Putamen (tissue), 1 donor: ENCODE data around the gene SLC37A1.

ENCODE experiments used
- DNase-seq: peaks from one replicate; pipeline ENCODE4 v3.0.0-alpha.2; 2016; ENCODE audit warnings: low spot score

The SLC37A1 gene

DNA sequence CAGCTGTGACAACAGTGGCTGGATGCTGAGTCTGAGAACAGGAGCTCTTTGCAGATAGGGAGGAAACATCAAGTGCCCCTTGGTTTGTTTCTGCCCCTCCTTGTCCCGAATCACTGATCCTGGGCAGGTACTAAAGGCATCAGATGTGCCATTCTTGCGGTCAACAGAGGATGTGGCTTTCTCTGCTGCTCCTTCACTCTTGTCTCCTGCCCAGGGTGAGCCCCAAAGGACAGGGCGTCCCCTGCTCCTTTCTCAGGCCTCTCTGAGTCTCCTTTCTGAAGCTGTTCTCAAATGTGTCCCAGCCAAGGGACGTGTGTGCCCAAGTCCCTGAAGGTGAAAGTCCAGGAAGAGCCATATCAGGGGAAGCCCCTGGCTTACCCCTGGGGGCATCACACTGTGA, 31.7 kb downstream of the SLC37A1 start:
- DNase-seq = no peak

GRCh38 chr21:42545745-42546144, 32.1 kb downstream of the SLC37A1 start:
- DNase-seq = no peak

- DNase-seq = no peak
Observed at GRCh38 chr21:42546433-42546832, 32.8 kb downstream of the SLC37A1 start.

DNA sequence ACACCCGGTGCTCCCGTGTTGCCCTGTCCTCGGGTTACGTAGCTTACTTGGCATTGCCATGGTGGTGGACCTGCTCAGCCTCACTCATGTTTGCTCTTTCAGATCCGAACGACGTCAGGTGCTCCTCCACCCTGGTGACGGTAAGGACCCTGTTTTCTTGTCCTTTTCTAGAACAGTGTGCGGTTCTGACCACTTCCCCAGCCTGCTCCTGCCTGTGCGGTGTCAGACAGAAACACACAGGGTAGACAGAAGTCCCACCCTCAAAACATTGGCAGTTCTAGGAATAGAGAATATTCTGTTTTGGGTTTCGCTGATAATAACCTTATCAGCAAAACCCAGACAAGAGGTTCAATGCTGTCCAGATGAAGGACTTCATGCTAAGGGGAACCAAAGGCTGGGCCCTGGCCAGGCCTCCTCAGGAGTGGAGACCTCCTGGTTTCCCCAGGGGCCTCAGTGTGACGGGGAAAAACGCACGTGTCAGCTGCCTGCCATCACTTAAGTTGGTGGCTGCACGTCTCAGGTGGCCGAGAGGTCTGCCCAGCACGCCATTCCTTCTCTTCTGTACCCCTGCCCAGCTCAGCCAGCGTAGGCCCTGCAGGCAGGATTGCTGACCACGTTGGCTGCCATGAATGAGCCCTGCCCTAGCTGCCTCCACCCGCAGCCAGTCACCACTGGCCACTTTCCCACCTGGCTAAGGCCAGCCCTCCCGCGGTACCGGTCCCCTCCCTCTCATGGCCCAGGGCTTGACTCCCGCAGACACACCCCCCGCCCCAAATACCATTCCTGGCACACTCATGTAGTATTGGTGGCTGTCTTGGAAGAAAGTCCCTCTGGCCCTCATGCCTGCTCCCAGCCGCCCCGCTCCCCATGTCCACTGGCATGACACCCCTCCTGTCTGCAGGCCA, 33.6 kb downstream of the SLC37A1 start:
- DNase-seq = no peak

DNA sequence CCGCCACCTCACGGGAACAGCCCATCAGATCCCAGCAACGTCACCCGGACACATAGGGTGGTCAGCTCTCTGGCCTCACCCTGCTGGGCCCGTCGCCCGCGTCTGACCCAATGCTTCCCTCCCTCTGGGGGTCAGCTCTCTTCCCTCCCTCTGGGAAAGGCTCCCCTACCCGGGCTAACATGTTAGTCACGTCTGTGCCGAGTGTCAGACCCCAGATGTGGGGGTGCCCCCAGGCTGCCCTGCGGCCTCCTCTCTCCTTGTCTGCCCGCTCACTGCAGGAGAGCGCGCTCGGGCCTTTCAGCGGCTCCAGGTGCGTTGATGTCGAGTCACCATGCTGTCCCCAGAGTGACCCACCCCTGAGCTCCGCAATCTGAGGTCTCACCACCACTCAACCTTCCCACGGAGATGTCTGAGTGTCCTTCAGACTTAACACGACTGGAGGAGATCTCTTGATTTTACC, 34.3 kb downstream of the SLC37A1 start:
- DNase-seq = no peak

GRCh38 chr21:42548687-42549406, 35.2 kb downstream of the SLC37A1 start:
- no peak for DNase-seq

DNA sequence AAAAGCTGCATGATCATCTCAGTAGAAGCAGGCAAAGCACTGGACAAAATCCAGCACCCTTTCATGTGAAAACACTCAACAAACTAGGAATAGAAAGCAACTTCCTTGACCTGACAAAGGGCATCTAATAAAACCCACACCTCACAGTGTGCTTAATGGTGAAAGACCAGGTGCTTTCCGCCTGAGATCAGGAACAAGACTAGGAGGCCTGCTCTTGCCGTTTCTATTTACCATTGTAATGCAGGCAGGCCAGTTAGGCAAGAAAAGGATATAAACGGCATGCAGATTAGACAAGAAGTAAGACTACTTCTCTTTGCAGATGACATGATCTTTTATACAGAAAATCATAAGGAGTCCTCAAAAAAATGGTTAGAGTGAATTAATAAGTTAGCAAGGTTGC, 37.2 kb downstream of the SLC37A1 start:
- no peak for DNase-seq

DNA sequence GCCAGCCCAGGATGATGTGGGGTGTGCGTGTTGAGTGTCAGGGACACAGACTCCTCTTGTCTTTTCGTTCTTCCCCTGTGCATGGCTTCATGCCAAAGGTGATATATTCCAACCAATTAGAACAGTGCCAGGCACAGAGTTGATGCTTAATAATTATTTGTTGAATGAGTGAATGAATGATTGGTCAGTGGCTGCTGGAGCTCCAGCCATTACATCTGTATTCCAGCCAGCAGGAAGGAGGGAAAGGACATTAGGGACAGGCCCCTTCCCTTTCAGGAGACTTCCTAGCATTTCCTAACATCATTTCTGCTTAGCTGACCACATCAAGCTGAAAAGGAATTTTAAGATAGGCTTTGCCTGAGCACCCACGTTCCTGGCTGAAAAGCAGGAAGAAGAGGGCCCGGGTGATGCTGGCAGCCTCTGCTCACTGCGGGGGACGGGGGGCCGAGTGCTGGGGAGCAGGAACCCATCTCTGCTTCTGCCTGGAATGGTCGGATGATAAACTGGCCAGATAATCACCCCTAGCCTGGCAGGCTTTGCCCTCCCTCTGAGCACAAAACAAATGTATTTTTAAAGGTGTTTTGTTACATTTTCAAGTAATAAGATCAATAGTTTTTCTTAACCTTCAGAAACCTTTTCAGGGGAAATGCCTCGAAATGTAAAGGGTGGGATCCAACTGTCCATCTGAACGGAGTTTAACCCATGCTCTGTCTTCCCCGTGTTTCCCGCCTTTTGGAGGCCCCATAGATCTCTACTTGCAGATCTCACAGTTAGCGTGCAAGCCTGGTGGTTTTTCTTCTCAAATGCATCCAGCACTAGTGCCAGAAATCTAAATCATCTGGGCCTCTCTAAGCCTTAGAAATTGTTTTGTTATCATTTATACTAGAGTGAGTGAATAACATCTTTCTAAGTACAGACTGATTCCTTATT, 39.0 kb downstream of the SLC37A1 start:
- no peak for DNase-seq

DNA sequence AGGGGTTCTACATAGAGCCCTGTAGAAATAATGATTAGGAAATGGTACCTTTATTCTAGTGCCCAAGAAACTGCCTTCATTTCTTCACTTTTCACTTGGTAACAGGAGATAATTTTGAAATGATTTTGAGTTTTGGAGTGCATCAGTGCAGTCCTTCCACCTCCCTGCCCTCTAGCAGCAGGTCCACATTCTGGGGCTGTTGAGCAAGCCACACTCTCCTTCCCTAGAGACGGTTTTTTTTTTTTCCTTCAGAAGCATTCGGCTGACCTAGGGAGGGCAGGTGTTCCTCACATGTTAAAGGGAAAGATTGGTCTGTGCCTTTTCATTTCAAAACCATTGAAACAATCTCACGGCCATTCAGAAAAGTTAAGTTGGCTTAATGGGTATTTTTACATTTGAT, 39.8 kb downstream of the SLC37A1 start:
- DNase-seq = no peak

DNA sequence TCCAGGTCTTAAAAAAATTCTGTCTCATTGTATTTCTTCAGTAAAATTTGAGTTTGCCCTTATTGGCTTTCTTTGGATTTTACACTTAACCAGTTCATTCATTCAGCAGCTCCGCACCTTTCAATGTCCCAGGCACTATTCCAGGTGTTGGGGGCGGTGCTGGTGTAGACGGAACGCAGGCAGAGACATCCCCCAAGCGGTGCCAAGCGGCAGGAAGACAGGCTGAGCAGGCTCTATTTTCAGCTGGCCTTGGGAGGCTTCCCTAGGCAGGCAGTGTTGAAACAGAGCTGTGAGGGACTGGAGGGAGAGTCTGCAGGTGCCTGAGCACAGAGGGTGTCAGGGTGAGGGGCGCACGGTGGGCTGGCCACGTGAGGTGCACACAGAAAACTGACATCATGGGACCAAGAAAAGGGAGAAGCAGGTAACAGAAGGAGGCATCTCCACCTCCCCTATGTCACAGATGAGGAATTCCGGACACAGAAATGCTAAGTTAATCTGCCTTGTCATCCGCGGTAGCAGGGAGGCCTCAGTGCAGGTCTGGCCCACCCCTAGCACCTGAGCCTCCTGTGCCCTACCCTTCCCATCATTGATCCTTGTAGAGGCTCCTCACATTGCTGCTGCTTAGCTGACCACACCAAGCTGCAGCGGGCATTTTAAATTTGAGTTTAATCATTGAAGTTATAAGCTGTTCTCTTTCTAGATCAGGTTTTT, 40.8 kb downstream of the SLC37A1 start:
- DNase-seq = no peak

DNA sequence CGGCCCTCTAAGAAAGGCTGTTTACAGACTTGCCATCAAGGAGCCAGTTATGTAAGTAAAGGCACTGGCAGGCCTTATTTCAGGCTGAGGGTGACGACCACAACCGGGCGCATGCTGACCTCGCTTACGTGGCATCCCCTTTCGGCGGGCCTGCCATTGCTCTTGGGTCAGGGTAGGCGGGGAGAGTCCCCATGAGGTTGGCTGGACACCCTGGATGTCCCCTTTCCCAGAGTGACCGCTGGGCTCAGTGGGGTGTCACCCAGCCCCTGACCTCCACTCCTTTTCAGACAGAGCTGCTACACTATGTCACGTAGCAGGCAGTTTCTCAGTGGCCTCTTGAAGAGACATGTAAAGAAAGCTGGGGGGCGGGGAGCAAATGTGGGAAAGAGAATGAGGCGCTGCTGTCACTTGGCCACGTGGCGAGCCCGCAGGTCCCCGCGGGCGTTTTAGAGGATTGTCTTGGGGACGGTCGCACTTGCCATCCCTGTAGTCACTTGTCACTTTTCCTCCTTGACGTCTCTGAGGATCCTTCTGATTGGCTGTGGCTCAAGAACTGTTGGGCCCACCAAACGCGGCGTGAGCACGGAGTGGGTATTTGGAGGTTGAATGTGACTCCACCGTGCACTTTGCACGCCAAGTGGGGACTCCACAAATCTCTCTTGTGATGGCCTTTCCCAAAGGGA, 42.2 kb downstream of the SLC37A1 start:
- no peak for DNase-seq

- no peak for DNase-seq
Observed at GRCh38 chr21:42556476-42556875, 42.8 kb downstream of the SLC37A1 start.

DNA sequence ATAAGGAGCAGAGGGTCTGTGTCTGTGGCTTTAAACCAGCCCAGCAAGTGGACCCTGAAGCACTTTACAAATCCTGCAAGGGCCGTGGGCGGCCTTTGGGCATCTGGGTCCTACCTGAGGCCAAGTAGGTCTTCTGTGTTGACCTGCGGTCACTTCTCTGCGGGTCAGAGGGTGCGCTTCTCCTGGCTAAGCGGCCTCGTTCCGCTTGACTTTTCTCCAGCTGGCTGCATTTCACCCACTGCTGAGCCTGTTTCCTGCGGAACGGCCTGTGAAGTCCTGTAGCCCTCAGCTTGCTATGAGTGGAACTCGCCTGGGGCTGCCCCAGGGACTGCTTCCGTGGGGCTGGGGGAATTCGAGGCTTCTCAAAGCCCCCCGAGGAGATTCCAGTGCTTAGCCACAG, 43.3 kb downstream of the SLC37A1 start:
- DNase-seq = no peak

- no peak for DNase-seq
Observed at GRCh38 chr21:42557420-42557819, 43.8 kb downstream of the SLC37A1 start.

GRCh38 chr21:42558368-42558767, 44.7 kb downstream of the SLC37A1 start:
- DNase-seq = peak; percentile 29

- DNase-seq = no peak
Observed at GRCh38 chr21:42558846-42559245, 45.2 kb downstream of the SLC37A1 start.

- DNase-seq = no peak
Observed at GRCh38 chr21:42559326-42559725, 45.7 kb downstream of the SLC37A1 start.

DNA sequence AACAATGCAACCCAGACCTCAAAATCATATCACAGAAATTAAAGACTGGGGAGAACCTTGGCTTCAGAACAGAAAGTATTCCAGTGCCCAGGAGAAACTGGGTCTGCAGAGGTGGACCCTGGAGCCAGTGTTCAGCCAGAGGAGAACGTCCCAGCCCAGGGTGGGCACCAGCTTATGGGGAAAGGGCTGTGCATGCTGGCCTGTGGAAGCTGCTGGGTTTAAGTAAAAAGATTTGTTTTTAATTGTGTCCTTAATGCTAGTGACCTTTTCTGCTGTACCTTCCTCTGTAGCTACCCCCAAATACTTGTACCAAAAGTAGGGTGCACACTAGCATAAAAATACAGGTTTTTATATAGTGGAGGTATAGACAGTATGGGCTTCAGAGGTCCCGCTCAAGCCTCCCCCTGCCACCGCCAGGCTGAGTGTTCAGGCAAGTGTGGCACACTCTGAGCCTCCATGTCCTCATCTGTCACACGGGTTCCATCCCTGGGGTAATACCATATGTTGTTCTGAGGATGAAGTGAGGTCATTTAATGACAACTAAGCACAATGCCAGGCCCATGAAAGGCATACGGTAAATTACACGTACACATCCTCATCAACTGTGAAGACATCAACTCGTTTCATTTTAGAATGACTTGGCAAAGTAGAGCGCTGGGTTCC, 47.0 kb downstream of the SLC37A1 start:
- DNase-seq = no peak

GRCh38 chr21:42561762-42562650, 48.4 kb downstream of the SLC37A1 start:
- DNase-seq = no peak
